H1 (cell line): ENCODE data around the gene CHD1. TPM values are rescaled to one million over a fixed set of nuclear protein-coding genes. Genes with fewer than 3 reads are reported as not detected.

Experiments used
- CTCF ChIA-PET: fragments of 300-600 bp; sonication (Branson Sonifier 250); formaldehyde crosslinking; loops from one replicate; lab custom pipeline; 2021; ENCODE audit not compliant: partially characterized antibody; lab: Charles Lee
- POLR2A ChIA-PET: fragments of 300-600 bp; sonication (Branson Sonifier 250); formaldehyde crosslinking; loops from one replicate; lab custom pipeline; 2021; ENCODE audit warnings: inconsistent platforms; ENCODE audit not compliant: partially characterized antibody; lab: Charles Lee
- DNase-seq, 2 experiments: peaks; one replicate each; pipeline versions ENCODE4 v3.0.0 to v3.0.0-alpha.2; 2010 to 2022; ENCODE audit warnings: low spot score in 2 of 2, low read depth in 1 of 2, mixed read lengths in 1 of 2
- FAIRE-seq: peaks from 2 replicates; lab custom pipeline; 2011; peaks lifted over from hg19 to GRCh38; lab: Jason Lieb, UNC
- H2AFZ ChIP-seq: 2 replicates; pipeline ENCODE4 v1.8.1; 2012; ENCODE audit warnings: low read length, inconsistent platforms
- H2AK5ac ChIP-seq: 2 replicates; pipeline ENCODE4 v1.6.1; 2013; ENCODE audit warnings: low read depth, low read length
- H2BK120ac ChIP-seq: replicated peaks from 2 replicates; pipeline ENCODE3; 2013; ENCODE audit warnings: low read depth, low read length, inconsistent platforms
- H2BK12ac ChIP-seq: 2 replicates; pipeline ENCODE4 v1.6.1; 2013; ENCODE audit warnings: low read depth, low read length
- H2BK15ac ChIP-seq: 2 replicates; pipeline ENCODE4 v1.6.1; 2013; ENCODE audit warnings: low read length
- H2BK20ac ChIP-seq: 2 replicates; pipeline ENCODE4 v1.6.1; 2013; ENCODE audit warnings: low read length
- H2BK5ac ChIP-seq: 2 replicates; pipeline ENCODE4 v1.6.1; 2013; ENCODE audit warnings: low read depth, low read length
- H3K14ac ChIP-seq: 2 replicates; pipeline ENCODE4 v1.6.1; 2013; ENCODE audit warnings: inconsistent platforms; ENCODE audit not compliant: insufficient read length
- H3K18ac ChIP-seq: 2 replicates; pipeline ENCODE4 v1.6.1; 2013; ENCODE audit warnings: low read length; ENCODE audit errors: extremely low read depth
- H3K23ac ChIP-seq: 2 replicates; pipeline ENCODE4 v1.6.1; 2013; ENCODE audit warnings: inconsistent platforms; ENCODE audit not compliant: insufficient read length
- H3K23me2 ChIP-seq: 2 replicates; pipeline ENCODE4 v1.6.1; 2013; ENCODE audit warnings: low read depth, low read length
- H3K27ac ChIP-seq: 2 replicates; pipeline ENCODE4 v1.6.1; 2011; ENCODE audit warnings: low read depth, low read length, inconsistent platforms
- H3K27me3 ChIP-seq, 4 experiments: replicated peaks in 1 of 4; 1 replicate in 1 of 4; 2 replicates in 3 of 4; pipeline versions ENCODE4 v1.6.1 to v1.8.1; 2011 to 2013; ENCODE audit warnings: low read length in 3 of 4, mild to moderate bottlenecking in 3 of 4, inconsistent platforms in 2 of 4, mixed read lengths in 2 of 4, moderate library complexity in 1 of 4; ENCODE audit not compliant: control insufficient read depth in 3 of 4, insufficient read depth in 3 of 4; ENCODE audit errors: extremely low read depth in 1 of 4
- H3K36me3 ChIP-seq, 4 experiments: 2 replicates each; pipeline versions ENCODE4 v1.6.1 to v1.8.1; 2011 to 2013; ENCODE audit warnings: mild to moderate bottlenecking in 4 of 4, low read length in 3 of 4, moderate library complexity in 2 of 4, control low read depth in 1 of 4, inconsistent platforms in 1 of 4; ENCODE audit not compliant: insufficient read depth in 4 of 4, control insufficient read depth in 2 of 4
- H3K4ac ChIP-seq: replicated peaks from 2 replicates; pipeline ENCODE3; 2013; ENCODE audit warnings: low read length, low read depth, mixed read lengths, inconsistent platforms; ENCODE audit not compliant: insufficient read length
- H3K4me1 ChIP-seq, 4 experiments: replicated peaks in 1 of 4; 1 replicate in 1 of 4; 2 replicates in 3 of 4; pipeline versions ENCODE4 v1.6.1 to v1.8.1; 2011 to 2013; ENCODE audit warnings: low read length in 3 of 4, inconsistent platforms in 2 of 4, mixed read lengths in 1 of 4; ENCODE audit not compliant: insufficient read depth in 4 of 4, control insufficient read depth in 3 of 4
- H3K4me2 ChIP-seq, 2 experiments: 2 replicates each; pipeline versions ENCODE4 v1.6.1 to v1.8.1; 2011 to 2013; ENCODE audit warnings: low read depth in 2 of 2, low read length in 2 of 2, control low read depth in 1 of 2, inconsistent platforms in 1 of 2, mild to moderate bottlenecking in 1 of 2; ENCODE audit not compliant: insufficient read depth in 1 of 2
- H3K4me3 ChIP-seq, 4 experiments: fragments of 200-600, 300-600 bp in 1 of 4; sonication (generic), shearing (Covaris generic), sonication (Bioruptor Twin) in 1 of 4; 2 replicates each; pipeline versions ENCODE4 v1.5.1 to v1.8.1; 2011 to 2016; ENCODE audit warnings: low read length in 4 of 4, low read depth in 3 of 4, control low read depth in 2 of 4, inconsistent platforms in 2 of 4, mild to moderate bottlenecking in 2 of 4, mixed read lengths in 1 of 4, moderate library complexity in 1 of 4; ENCODE audit not compliant: insufficient read depth in 2 of 4; ENCODE audit errors: extremely low read depth in 1 of 4
- H3K56ac ChIP-seq: replicated peaks from 2 replicates; pipeline ENCODE3; 2013; ENCODE audit warnings: low read depth, mild to moderate bottlenecking, mixed read lengths, low read length, inconsistent platforms; ENCODE audit not compliant: insufficient read length
- H3K79me1 ChIP-seq: 2 replicates; pipeline ENCODE4 v1.6.1; 2013; ENCODE audit warnings: low read depth, low read length, control low read depth
- H3K79me2 ChIP-seq, 2 experiments: 2 replicates each; pipeline versions ENCODE4 v1.6.1 to v1.8.1; 2012 to 2013; ENCODE audit warnings: low read length in 2 of 2, mild to moderate bottlenecking in 2 of 2, inconsistent platforms in 1 of 2; ENCODE audit not compliant: insufficient read depth in 2 of 2, control insufficient read depth in 1 of 2
- H3K9ac ChIP-seq, 4 experiments: replicated peaks in 1 of 4; 1 replicate in 1 of 4; 2 replicates in 3 of 4; pipeline versions ENCODE4 v1.6.1 to v1.8.1; 2011 to 2013; ENCODE audit warnings: low read depth in 3 of 4, low read length in 3 of 4, control low read depth in 2 of 4, mild to moderate bottlenecking in 2 of 4, moderate library complexity in 2 of 4, inconsistent platforms in 1 of 4; ENCODE audit errors: extremely low read depth in 1 of 4
- H3K9me3 ChIP-seq, 2 experiments: 2 replicates each; pipeline versions ENCODE4 v1.6.1 to v1.8.1; 2012 to 2013; ENCODE audit warnings: mild to moderate bottlenecking in 2 of 2, moderate library complexity in 2 of 2, control low read depth in 1 of 2, inconsistent platforms in 1 of 2, low read depth in 1 of 2, low read length in 1 of 2, mixed read lengths in 1 of 2; ENCODE audit not compliant: insufficient read depth in 2 of 2
- H4K20me1 ChIP-seq, 2 experiments: replicated peaks in 1 of 2; 2 replicates each; pipeline versions ENCODE3 to v1.8.1; 2011 to 2013; ENCODE audit warnings: inconsistent platforms in 2 of 2, low read length in 2 of 2, mild to moderate bottlenecking in 1 of 2; ENCODE audit not compliant: insufficient read depth in 2 of 2, control insufficient read depth in 1 of 2
- H4K5ac ChIP-seq: 2 replicates; pipeline ENCODE4 v1.6.1; 2013; ENCODE audit warnings: low read length, low read depth, mixed read lengths, inconsistent platforms; ENCODE audit not compliant: insufficient read length
- H4K8ac ChIP-seq: 2 replicates; pipeline ENCODE4 v1.8.0; 2013; ENCODE audit warnings: mild to moderate bottlenecking, moderate library complexity, low read length, inconsistent platforms; ENCODE audit not compliant: insufficient read depth; ENCODE audit errors: extremely low read depth
- H4K91ac ChIP-seq: replicated peaks from 2 replicates; pipeline ENCODE3; 2013; ENCODE audit warnings: low read length, mixed read lengths, inconsistent platforms; ENCODE audit not compliant: insufficient read length
- RAD21 ChIP-seq, 2 experiments: IDR thresholded peaks in 1 of 2; conservative IDR thresholded peaks in 1 of 2; 2 replicates each; pipeline ENCODE4 v1.6.1; 2011; ENCODE audit warnings: low read depth in 2 of 2, low read length in 2 of 2, improper control_type of control experiment in 1 of 2, inconsistent platforms in 1 of 2, mild to moderate bottlenecking in 1 of 2, moderate library complexity in 1 of 2
- RNF2 ChIP-seq: fragments of 200-900, 300-1000 bp; sonication (generic); IDR thresholded peaks from 2 replicates; pipeline ENCODE4 v1.7.1; 2016; ENCODE audit warnings: borderline replicate concordance, low read depth, mild to moderate bottlenecking, antibody characterized with exemption, low read length; ENCODE audit not compliant: poor library complexity, severe bottlenecking; ENCODE audit errors: missing control alignments
- WGBS, 2 experiments: shearing (Covaris generic) in 1 of 2; methylation state at CpG; one replicate each; pipeline versions ENCODE4 v1.1.6 to v1.1.7; 2013 to 2015; ENCODE audit warnings: low lambda C conversion rate in 2 of 2, mixed read lengths in 2 of 2, inconsistent platforms in 1 of 2, low coverage in 1 of 2, missing lambda C conversion rate in 1 of 2; ENCODE audit not compliant: insufficient replicate concordance in 2 of 2, insufficient coverage in 1 of 2, insufficient read length in 1 of 2; ENCODE audit errors: extremely low coverage in 1 of 2, missing lambda C conversion rate in 1 of 2; 5-methylcytosine and 5-hydroxymethylcytosine counted together
- polyA plus RNA-seq, 7 experiments: library from polyadenylated mRNA; depleted of rRNA in 3 of 7; stranded (reverse) in 5 of 7; unstranded in 2 of 7; fragments of >200 nt in 5 of 7; fragments of 200-250 nt in 2 of 7; gene quantifications; 1 replicate in 5 of 7; 2 replicates in 1 of 7; 4 replicates in 1 of 7; pipeline versions ENCODE4 v1.2.1 to v1.2.3, GENCODE V29; 2011 to 2013; ENCODE audit warnings: missing spikeins in 2 of 7, mixed read lengths in 2 of 7
- total RNA-seq: library from RNA; stranded (reverse); fragmentation: NEBNext Ultra II Directional; extraction: Animal tissue kit (Norgen Biotek cat#: 25700); gene quantifications from 2 replicates; pipeline ENCODE4 v1.2.1, GENCODE V29; 2021

Gene CHD1
- total and polyA plus RNA-seq, 2 of the 8 experiments (the other 6 are each of a cell fraction or from before 2014, with no cell fraction given), result 15.6 to 53.0 TPM

GRCh38 chr5:98969400-98969799 lies 40.6 kb upstream of the CHD1 start:
- WGBS, 2 experiments, result 92% methylated on average over 4 of the region's 4 CpGs; no CpG with 5 or more reads in 1 of the 2 experiments

More at GRCh38 chr5:98969400-98969799, 40.6 kb upstream of the CHD1 start:
- H3K79me1 ChIP-seq, result no peaks in the 10 kb centered on the region
- ChIA-PET POLR2A (no interaction called here), CTCF (interaction anchor here (0.9 to 2.1 kb wide), 4 partner anchors 9 to 93 kb away, joined by 3 to 7 read pairs (median 4); no protein-coding TSS in a partner anchor)
- no peaks in the 10 kb centered on the region for H3K36me3 ChIP-seq
- H3K14ac ChIP-seq, result no peak overlapping the region
- H3K27ac ChIP-seq, result no peak overlapping the region
- H3K9me3 ChIP-seq, result no peaks in the 10 kb centered on the region
- H3K27me3 ChIP-seq, result no peaks in the 10 kb centered on the region
- H4K91ac ChIP-seq, result no peak overlapping the region
- H3K4me3 ChIP-seq, result no peak overlapping the region
- H3K4me2 ChIP-seq, result no peak overlapping the region
- no peak overlapping the region for H4K5ac ChIP-seq
- H2BK20ac ChIP-seq, result no peak overlapping the region
- H3K23ac ChIP-seq, result no peak overlapping the region
- no peak overlapping the region for H3K4ac ChIP-seq
- no peak overlapping the region for H3K9ac ChIP-seq
- H2BK12ac ChIP-seq, result no peak overlapping the region
- DNase-seq (no peak), FAIRE-seq (no peak)
- H2AFZ ChIP-seq, result no peak overlapping the region
- no peak overlapping the region for H4K8ac ChIP-seq
- H3K56ac ChIP-seq, result no peak overlapping the region
- H2AK5ac ChIP-seq, result no peak overlapping the region
- H4K20me1 ChIP-seq, result no peaks in the 10 kb centered on the region
- no peak overlapping the region for H2BK15ac ChIP-seq
- TF ChIP-seq RAD21 (IDR thresholded peaks at IDR 0.05 in 1 of 2, conservative IDR thresholded peaks at IDR 0.05 in 1 of 2; ENCODE audit: low read depth in 2 of 2, low read length in 2 of 2) (peak; percentile 34 to 50; a peak in 3 of 4 replicates), RNF2 (no peak)
- no peaks in the 10 kb centered on the region for H3K23me2 ChIP-seq
- no peaks in the 10 kb centered on the region for H3K79me2 ChIP-seq
- no peak overlapping the region for H2BK5ac ChIP-seq
- H3K18ac ChIP-seq, result no peak overlapping the region
- no peak overlapping the region for H2BK120ac ChIP-seq
- no peaks in the 10 kb centered on the region for H3K4me1 ChIP-seq
